K562 (cell line): ENCODE data around the gene PHKG1. TPM values are rescaled to one million over a fixed set of nuclear protein-coding genes. Genes with fewer than 3 reads are reported as not detected.

Experiments
- HDAC1 ChIP-seq, 2 experiments: fragments of 450-650 bp; IDR thresholded peaks; 2 replicates each; pipeline ENCODE4 v1.6.1; 2016 to 2017; ENCODE audit warnings: inconsistent platforms in 1 of 2, mild to moderate bottlenecking in 1 of 2, moderate library complexity in 1 of 2
- HNRNPUL1 ChIP-seq: fragments of 200-400 bp; formaldehyde crosslinking; IDR thresholded peaks from 2 replicates; pipeline ENCODE4 v1.6.1; 2017; ENCODE audit warnings: low read length
- NCOA1 ChIP-seq: fragments of 450-650 bp; IDR thresholded peaks from 2 replicates; pipeline ENCODE4 v1.6.1; 2016; ENCODE audit warnings: low read depth
- POLR2H ChIP-seq: IDR thresholded peaks from 2 replicates; pipeline ENCODE4 v1.6.1; 2016; ENCODE audit warnings: missing genetic modification characterization, low read depth, mild to moderate bottlenecking, control low read depth, missing compliant biosample characterization, moderate library complexity
- SREBF2 ChIP-seq: sonication (generic); formaldehyde crosslinking; IDR thresholded peaks from 2 replicates; pipeline ENCODE4 v1.4.0; 2020; ENCODE audit warnings: mild to moderate bottlenecking, missing genetic modification reagents
- TBP ChIP-seq: optimal IDR thresholded peaks from 2 replicates; pipeline ENCODE3; 2011; ENCODE audit warnings: low read depth, low read length, improper control_type of control experiment
- TEAD1 ChIP-seq, 2 experiments: fragments of 450-650 bp in 1 of 2; sonication (generic) in 1 of 2; formaldehyde crosslinking; IDR thresholded peaks; 2 replicates each; pipeline versions ENCODE4 v1.4.0 to v1.8.0; 2020 to 2022; ENCODE audit warnings: mild to moderate bottlenecking in 2 of 2, missing genetic modification reagents in 1 of 2
- ZNF586 ChIP-seq: fragments of 450-650 bp; formaldehyde crosslinking; conservative IDR thresholded peaks from 2 replicates; pipeline ENCODE4 v1.4.0; 2020; ENCODE audit warnings: mild to moderate bottlenecking, moderate library complexity
- ZNF76 ChIP-seq: fragments of 250-450 bp; sonication (Bioruptor Pico); IDR thresholded peaks from 2 replicates; pipeline ENCODE4 v1.4.0; 2020; ENCODE audit warnings: mild to moderate bottlenecking, moderate library complexity, borderline replicate concordance
- polyA plus RNA-seq, 8 experiments: library from polyadenylated mRNA; depleted of rRNA in 4 of 8; stranded (reverse) in 5 of 8; unstranded in 3 of 8; fragments of >200 nt; fragmentation: Nextera tagmentation in 2 of 8; fragmentation: Illumina TruSeq in 1 of 8; extraction: Ambion mirVana in 2 of 8; extraction: Trizol in 1 of 8; gene quantifications; 2 replicates each; pipeline versions ENCODE4 v1.2.1 to v1.2.3, GENCODE V29; 2011 to 2014; ENCODE audit warnings: inconsistent platforms in 1 of 8, missing spikeins in 1 of 8
- total RNA-seq, 7 experiments: library from RNA; depleted of rRNA in 6 of 7; stranded (reverse); fragments of >200 nt in 6 of 7; fragmentation: Illumina TruSeq in 2 of 7; extraction: Trizol in 2 of 7; gene quantifications; 2 replicates each; pipeline versions ENCODE4 v1.2.1 to v1.2.3, GENCODE V29; 2011 to 2021; ENCODE audit warnings: low replicate concordance in 1 of 7
- TF ChIP-seq, protein P1 (sequence below), 2 experiments: fragments of 450-650 bp; formaldehyde crosslinking in 1 of 2; IDR thresholded peaks; 2 replicates each; pipeline versions ENCODE4 v1.4.0 to v1.6.1; 2014 to 2020; ENCODE audit warnings: mild to moderate bottlenecking in 2 of 2, borderline replicate concordance in 1 of 2, low read depth in 1 of 2
- TF ChIP-seq, protein P2 (sequence below): fragments of 450-650 bp; IDR thresholded peaks from 2 replicates; pipeline ENCODE4 v1.7.0; 2016; ENCODE audit warnings: borderline replicate concordance

Gene PHKG1
- total and polyA plus RNA-seq, 9 of the 15 experiments (the other 6 are each of a cell fraction or from before 2014, with no cell fraction given): 0.10 to 0.83 (median 0.46) TPM

DNA sequence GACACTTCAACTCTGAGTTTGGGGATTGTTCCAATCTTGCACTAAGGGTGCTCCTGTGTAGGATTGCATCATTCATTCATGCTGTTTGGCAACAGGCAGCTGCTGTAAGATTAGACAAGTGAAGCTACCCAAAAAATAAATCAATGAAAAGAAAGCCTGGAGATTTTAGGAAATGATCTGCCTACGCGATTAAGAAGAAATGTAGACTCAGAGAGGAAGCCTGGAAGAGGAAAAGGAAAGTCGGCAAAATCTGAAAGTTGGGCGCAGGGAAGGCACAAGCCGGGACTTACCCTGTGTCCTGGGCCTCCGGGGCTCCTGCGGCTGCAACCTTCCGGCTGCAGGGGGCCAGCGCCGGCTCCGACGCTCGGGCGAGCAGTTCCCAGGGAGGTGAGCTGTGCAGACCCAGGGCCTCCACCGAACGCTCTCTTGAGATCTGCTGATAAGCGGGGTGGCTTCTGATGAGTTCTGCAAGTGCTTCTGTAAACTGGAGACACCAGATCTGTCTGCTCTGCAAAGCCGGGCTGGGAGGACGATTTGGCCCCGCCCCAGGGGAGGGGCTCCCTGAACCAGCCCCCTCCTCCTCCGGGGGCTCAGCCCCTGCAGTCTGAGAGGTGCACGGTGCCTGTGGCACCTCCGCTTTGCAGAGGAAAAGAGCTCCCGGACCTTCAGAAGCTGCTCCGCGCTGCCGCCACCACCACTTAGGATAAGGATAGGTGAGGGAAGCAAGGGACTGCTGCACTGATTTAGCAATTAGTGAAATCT lies 58.9 kb downstream of the PHKG1 start (continued):
- TF ChIP-seq, protein P1, sequence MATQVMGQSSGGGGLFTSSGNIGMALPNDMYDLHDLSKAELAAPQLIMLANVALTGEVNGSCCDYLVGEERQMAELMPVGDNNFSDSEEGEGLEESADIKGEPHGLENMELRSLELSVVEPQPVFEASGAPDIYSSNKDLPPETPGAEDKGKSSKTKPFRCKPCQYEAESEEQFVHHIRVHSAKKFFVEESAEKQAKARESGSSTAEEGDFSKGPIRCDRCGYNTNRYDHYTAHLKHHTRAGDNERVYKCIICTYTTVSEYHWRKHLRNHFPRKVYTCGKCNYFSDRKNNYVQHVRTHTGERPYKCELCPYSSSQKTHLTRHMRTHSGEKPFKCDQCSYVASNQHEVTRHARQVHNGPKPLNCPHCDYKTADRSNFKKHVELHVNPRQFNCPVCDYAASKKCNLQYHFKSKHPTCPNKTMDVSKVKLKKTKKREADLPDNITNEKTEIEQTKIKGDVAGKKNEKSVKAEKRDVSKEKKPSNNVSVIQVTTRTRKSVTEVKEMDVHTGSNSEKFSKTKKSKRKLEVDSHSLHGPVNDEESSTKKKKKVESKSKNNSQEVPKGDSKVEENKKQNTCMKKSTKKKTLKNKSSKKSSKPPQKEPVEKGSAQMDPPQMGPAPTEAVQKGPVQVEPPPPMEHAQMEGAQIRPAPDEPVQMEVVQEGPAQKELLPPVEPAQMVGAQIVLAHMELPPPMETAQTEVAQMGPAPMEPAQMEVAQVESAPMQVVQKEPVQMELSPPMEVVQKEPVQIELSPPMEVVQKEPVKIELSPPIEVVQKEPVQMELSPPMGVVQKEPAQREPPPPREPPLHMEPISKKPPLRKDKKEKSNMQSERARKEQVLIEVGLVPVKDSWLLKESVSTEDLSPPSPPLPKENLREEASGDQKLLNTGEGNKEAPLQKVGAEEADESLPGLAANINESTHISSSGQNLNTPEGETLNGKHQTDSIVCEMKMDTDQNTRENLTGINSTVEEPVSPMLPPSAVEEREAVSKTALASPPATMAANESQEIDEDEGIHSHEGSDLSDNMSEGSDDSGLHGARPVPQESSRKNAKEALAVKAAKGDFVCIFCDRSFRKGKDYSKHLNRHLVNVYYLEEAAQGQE (IDR thresholded peaks at IDR 0.05; ENCODE audit: borderline replicate concordance): peak; percentile 57; the same call in 1 of the 2 replicates
- TF ChIP-seq, protein P1 (CRISPR knock-in tag; IDR thresholded peaks at IDR 0.05; ENCODE audit: low read depth): no peak
- TF ChIP-seq NCOA1 (no peak), POLR2H (tag) (no peak), HNRNPUL1 (no peak), SREBF2 (CRISPR knock-in tag) (no peak), ZNF586 (CRISPR knock-in tag) (no peak), TEAD1 (CRISPR knock-in tag; IDR thresholded peaks at IDR 0.05) (no peak), HDAC1 (IDR thresholded peaks at IDR 0.05) (peak in 1 of 2 experiments; percentile 30; a peak in 1 of 4 replicates), ZNF76 (no peak), TBP (no peak)
- TF ChIP-seq, protein P2, sequence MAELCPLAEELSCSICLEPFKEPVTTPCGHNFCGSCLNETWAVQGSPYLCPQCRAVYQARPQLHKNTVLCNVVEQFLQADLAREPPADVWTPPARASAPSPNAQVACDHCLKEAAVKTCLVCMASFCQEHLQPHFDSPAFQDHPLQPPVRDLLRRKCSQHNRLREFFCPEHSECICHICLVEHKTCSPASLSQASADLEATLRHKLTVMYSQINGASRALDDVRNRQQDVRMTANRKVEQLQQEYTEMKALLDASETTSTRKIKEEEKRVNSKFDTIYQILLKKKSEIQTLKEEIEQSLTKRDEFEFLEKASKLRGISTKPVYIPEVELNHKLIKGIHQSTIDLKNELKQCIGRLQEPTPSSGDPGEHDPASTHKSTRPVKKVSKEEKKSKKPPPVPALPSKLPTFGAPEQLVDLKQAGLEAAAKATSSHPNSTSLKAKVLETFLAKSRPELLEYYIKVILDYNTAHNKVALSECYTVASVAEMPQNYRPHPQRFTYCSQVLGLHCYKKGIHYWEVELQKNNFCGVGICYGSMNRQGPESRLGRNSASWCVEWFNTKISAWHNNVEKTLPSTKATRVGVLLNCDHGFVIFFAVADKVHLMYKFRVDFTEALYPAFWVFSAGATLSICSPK: no peak
